Neural cell (in vitro differentiated cells): Measurements from ENCODE around the gene ADH5. TPM values are rescaled to one million over a fixed set of nuclear protein-coding genes. Genes with fewer than 3 reads are reported as not detected.

Source experiments
- H2AFZ ChIP-seq: fragments of 200-600, 300-800 bp; sonication (generic), shearing (Covaris generic); 2 replicates; pipeline ENCODE4 v1.6.0; 2014; ENCODE audit warnings: low read depth, mild to moderate bottlenecking, antibody characterized with exemption, low read length, moderate library complexity
- H3F3A ChIP-seq: fragments of 200-600 bp; shearing (Covaris generic); 2 replicates; pipeline ENCODE4 v1.6.1; 2016; ENCODE audit warnings: mild to moderate bottlenecking, moderate library complexity, mixed read lengths, antibody characterized with exemption, low read length; ENCODE audit not compliant: insufficient read depth, poor library complexity, severe bottlenecking
- H3K27ac ChIP-seq: fragments of 200-600, 300-800 bp; sonication (generic), shearing (Covaris generic); 2 replicates; pipeline ENCODE4 v1.5.1; 2014; ENCODE audit warnings: mild to moderate bottlenecking, low read length, moderate library complexity
- H3K27me3 ChIP-seq: fragments of 300-800, 200-600 bp; sonication (generic), shearing (Covaris generic); 2 replicates; pipeline ENCODE4 v1.6.0; 2014; ENCODE audit warnings: mild to moderate bottlenecking, low read depth, low read length, moderate library complexity; ENCODE audit not compliant: insufficient read depth
- H3K36me3 ChIP-seq: fragments of 300-800, 200-600 bp; sonication (generic), shearing (Covaris generic); 2 replicates; pipeline ENCODE4 v1.5.1; 2014; ENCODE audit warnings: mild to moderate bottlenecking, antibody characterized with exemption, low read length, moderate library complexity; ENCODE audit not compliant: insufficient read depth
- H3K4me2 ChIP-seq: fragments of 300-800, 200-600 bp; sonication (generic), shearing (Covaris generic); 2 replicates; pipeline ENCODE4 v1.6.0; 2014; ENCODE audit warnings: mild to moderate bottlenecking, low read length
- H3K4me3 ChIP-seq: fragments of 300-800, 200-600 bp; sonication (generic), shearing (Covaris generic); 2 replicates; pipeline ENCODE4 v1.5.1; 2014; ENCODE audit warnings: mild to moderate bottlenecking, low read length, moderate library complexity
- H3K79me2 ChIP-seq: fragments of 200-600 bp; shearing (Covaris generic); replicated peaks from 2 replicates; pipeline ENCODE4 v1.6.0; 2014; ENCODE audit warnings: mild to moderate bottlenecking, low read length, moderate library complexity; ENCODE audit not compliant: insufficient read depth
- H3K9ac ChIP-seq: fragments of 300-800, 200-600 bp; sonication (generic), shearing (Covaris generic); 2 replicates; pipeline ENCODE4 v1.6.1; 2016; ENCODE audit warnings: mild to moderate bottlenecking, low read length, mixed read lengths
- H3K9me2 ChIP-seq: fragments of 200-600 bp; shearing (Covaris generic); 2 replicates; pipeline ENCODE4 v1.6.1; 2016; ENCODE audit warnings: mild to moderate bottlenecking, low read length, mixed read lengths; ENCODE audit not compliant: insufficient read depth
- H3K9me3 ChIP-seq: fragments of 200-600, 300-800 bp; sonication (generic), shearing (Covaris generic); 2 replicates; pipeline ENCODE4 v1.6.1; 2016; ENCODE audit warnings: mild to moderate bottlenecking, mixed run types, low read length, moderate library complexity, mixed read lengths
- H4K20me1 ChIP-seq: fragments of 200-600 bp; shearing (Covaris generic); 2 replicates; pipeline ENCODE4 v1.6.1; 2016; ENCODE audit warnings: mild to moderate bottlenecking, mixed run types; ENCODE audit not compliant: insufficient read depth
- EP300 ChIP-seq: fragments of 450-650 bp; conservative IDR thresholded peaks from 2 replicates; pipeline ENCODE4 v1.6.1; 2014; ENCODE audit warnings: antibody characterized with exemption, mild to moderate bottlenecking, moderate library complexity; ENCODE audit not compliant: poor library complexity, severe bottlenecking
- EZH2 ChIP-seq: fragments of 200-600, 300-800 bp; shearing (Covaris generic), sonication (generic); IDR thresholded peaks from 2 replicates; pipeline ENCODE4 v1.6.1; 2014; ENCODE audit warnings: antibody characterized with exemption, low read length, borderline replicate concordance, mild to moderate bottlenecking; ENCODE audit not compliant: insufficient read depth, poor library complexity, severe bottlenecking
- MXI1 ChIP-seq: fragments of 450-650 bp; conservative IDR thresholded peaks from 2 replicates; pipeline ENCODE4 v1.6.1; 2014; ENCODE audit warnings: antibody characterized with exemption, mild to moderate bottlenecking; ENCODE audit not compliant: poor library complexity, severe bottlenecking
- RAD21 ChIP-seq: fragments of 450-650 bp; conservative IDR thresholded peaks from 2 replicates; pipeline ENCODE4 v1.6.1; 2014; ENCODE audit warnings: antibody characterized with exemption, mild to moderate bottlenecking, moderate library complexity
- SMC3 ChIP-seq: fragments of 450-650 bp; conservative IDR thresholded peaks from 2 replicates; pipeline ENCODE4 v1.6.1; 2014; ENCODE audit warnings: antibody characterized with exemption, mild to moderate bottlenecking, moderate library complexity; ENCODE audit not compliant: poor library complexity
- TAF1 ChIP-seq: IDR thresholded peaks from 2 replicates; pipeline ENCODE4 v1.6.1; 2012; ENCODE audit warnings: low read depth
- polyA plus RNA-seq: library from polyadenylated mRNA; depleted of rRNA; stranded (reverse); fragments of >200 nt; gene quantifications from 2 replicates; pipeline ENCODE4 v1.2.3, GENCODE V29; 2014
- TF ChIP-seq, protein P1 (sequence below): IDR thresholded peaks from 2 replicates; pipeline ENCODE4 v1.6.1; 2012; ENCODE audit warnings: borderline replicate concordance
- TF ChIP-seq, protein P2 (sequence below): fragments of 450-650 bp; IDR thresholded peaks from 2 replicates; pipeline ENCODE4 v1.5.1; 2014; ENCODE audit warnings: antibody characterized with exemption, mild to moderate bottlenecking, moderate library complexity; ENCODE audit not compliant: poor library complexity, severe bottlenecking

ADH5 gene
- polyA plus RNA-seq, 1 donor from 2014 or later: 201 TPM

DNA sequence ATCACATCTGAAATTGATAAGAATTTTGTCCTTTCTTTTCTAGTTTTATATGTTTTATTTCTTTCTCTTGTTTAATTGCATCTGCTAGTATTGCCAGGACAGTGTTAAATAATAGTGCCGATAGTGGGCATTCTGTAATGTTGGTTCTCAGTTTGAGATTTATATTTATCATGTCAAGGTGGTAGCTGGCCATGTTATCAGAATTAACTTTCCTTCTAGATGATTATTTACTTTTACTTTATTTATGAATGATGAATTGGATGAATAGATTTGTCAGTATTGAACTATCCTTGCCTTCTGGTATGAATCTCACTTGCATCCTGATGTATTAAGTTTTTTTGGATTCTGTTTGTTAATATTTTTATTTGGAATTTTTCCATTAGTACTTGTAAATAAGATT lies 50.4 kb downstream of the ADH5 start:
- Histone ChIP-seq H3K9me2 (no peaks in the 10 kb centered on the region), H3K27me3 (no peaks in the 10 kb centered on the region), H3K27ac (no peak overlapping the region), H3K36me3 (no peaks in the 10 kb centered on the region), H4K20me1 (no peaks in the 10 kb centered on the region), H3K9ac (no peak overlapping the region), H3K9me3 (no peaks in the 10 kb centered on the region), H3K4me2 (no peak overlapping the region), H3F3A (no peaks in the 10 kb centered on the region), H3K79me2 (no peaks in the 10 kb centered on the region), H3K4me3 (no peak overlapping the region), H2AFZ (no peak overlapping the region)
- no peak for TF ChIP-seq EP300
- no peak for TF ChIP-seq RAD21
- TF ChIP-seq, protein P1, sequence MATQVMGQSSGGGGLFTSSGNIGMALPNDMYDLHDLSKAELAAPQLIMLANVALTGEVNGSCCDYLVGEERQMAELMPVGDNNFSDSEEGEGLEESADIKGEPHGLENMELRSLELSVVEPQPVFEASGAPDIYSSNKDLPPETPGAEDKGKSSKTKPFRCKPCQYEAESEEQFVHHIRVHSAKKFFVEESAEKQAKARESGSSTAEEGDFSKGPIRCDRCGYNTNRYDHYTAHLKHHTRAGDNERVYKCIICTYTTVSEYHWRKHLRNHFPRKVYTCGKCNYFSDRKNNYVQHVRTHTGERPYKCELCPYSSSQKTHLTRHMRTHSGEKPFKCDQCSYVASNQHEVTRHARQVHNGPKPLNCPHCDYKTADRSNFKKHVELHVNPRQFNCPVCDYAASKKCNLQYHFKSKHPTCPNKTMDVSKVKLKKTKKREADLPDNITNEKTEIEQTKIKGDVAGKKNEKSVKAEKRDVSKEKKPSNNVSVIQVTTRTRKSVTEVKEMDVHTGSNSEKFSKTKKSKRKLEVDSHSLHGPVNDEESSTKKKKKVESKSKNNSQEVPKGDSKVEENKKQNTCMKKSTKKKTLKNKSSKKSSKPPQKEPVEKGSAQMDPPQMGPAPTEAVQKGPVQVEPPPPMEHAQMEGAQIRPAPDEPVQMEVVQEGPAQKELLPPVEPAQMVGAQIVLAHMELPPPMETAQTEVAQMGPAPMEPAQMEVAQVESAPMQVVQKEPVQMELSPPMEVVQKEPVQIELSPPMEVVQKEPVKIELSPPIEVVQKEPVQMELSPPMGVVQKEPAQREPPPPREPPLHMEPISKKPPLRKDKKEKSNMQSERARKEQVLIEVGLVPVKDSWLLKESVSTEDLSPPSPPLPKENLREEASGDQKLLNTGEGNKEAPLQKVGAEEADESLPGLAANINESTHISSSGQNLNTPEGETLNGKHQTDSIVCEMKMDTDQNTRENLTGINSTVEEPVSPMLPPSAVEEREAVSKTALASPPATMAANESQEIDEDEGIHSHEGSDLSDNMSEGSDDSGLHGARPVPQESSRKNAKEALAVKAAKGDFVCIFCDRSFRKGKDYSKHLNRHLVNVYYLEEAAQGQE: no peak

GRCh38 chr4:99033956-99034355 lies 54.6 kb downstream of the ADH5 start:
- H3K79me2 ChIP-seq: no peaks in the 10 kb centered on the region
- no peak overlapping the region for H3K9ac ChIP-seq
- H3K4me2 ChIP-seq: no peak overlapping the region
- no peaks in the 10 kb centered on the region for H3K27me3 ChIP-seq
- no peak overlapping the region for H3K4me3 ChIP-seq
- H3F3A ChIP-seq: no peaks in the 10 kb centered on the region
- H4K20me1 ChIP-seq: no peaks in the 10 kb centered on the region
- no peak for TF ChIP-seq EZH2
- no peak for TF ChIP-seq MXI1
- no peaks in the 10 kb centered on the region for H3K9me2 ChIP-seq
- H3K27ac ChIP-seq: no peak overlapping the region
- no peaks in the 10 kb centered on the region for H3K36me3 ChIP-seq
- H2AFZ ChIP-seq: no peak overlapping the region
- no peaks in the 10 kb centered on the region for H3K9me3 ChIP-seq

- Histone ChIP-seq H3K4me2 (no peak overlapping the region), H4K20me1 (no peaks in the 10 kb centered on the region), H3K27ac (peak overlapping the region; percentile 37), H3K9me3 (no peaks in the 10 kb centered on the region), H3K9ac (no peak overlapping the region), H2AFZ (no peak overlapping the region), H3K36me3 (no peaks in the 10 kb centered on the region), H3K79me2 (no peaks in the 10 kb centered on the region), H3F3A (no peaks in the 10 kb centered on the region), H3K9me2 (no peaks in the 10 kb centered on the region), H3K27me3 (no peaks in the 10 kb centered on the region), H3K4me3 (no peak overlapping the region)
- TF ChIP-seq MXI1 (no peak), EP300 (no peak), TAF1 (no peak), SMC3 (no peak), RAD21 (no peak), EZH2 (no peak)
- TF ChIP-seq, protein P1: no peak
- TF ChIP-seq, protein P2, sequence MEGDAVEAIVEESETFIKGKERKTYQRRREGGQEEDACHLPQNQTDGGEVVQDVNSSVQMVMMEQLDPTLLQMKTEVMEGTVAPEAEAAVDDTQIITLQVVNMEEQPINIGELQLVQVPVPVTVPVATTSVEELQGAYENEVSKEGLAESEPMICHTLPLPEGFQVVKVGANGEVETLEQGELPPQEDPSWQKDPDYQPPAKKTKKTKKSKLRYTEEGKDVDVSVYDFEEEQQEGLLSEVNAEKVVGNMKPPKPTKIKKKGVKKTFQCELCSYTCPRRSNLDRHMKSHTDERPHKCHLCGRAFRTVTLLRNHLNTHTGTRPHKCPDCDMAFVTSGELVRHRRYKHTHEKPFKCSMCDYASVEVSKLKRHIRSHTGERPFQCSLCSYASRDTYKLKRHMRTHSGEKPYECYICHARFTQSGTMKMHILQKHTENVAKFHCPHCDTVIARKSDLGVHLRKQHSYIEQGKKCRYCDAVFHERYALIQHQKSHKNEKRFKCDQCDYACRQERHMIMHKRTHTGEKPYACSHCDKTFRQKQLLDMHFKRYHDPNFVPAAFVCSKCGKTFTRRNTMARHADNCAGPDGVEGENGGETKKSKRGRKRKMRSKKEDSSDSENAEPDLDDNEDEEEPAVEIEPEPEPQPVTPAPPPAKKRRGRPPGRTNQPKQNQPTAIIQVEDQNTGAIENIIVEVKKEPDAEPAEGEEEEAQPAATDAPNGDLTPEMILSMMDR: no peak
These were observed 58.7 kb downstream of the ADH5 start for GRCh38 chr4:99029852-99030251.
